Fibroblast of lung (primary cell): Measurements from ENCODE around the gene PPM1A. TPM values are rescaled to one million over a fixed set of nuclear protein-coding genes. Genes with fewer than 3 reads are reported as not detected.
A peak's percentile ranks its signal among the peaks of the same experiment; 100 is the strongest.
"Not testable (repeated sequence)": the region's sequence is repeated elsewhere in the genome, so short reads cannot be mapped to it uniquely, and the experiment has no call there.

Experiments
- DNase-seq, 2 donors: peaks; one replicate each; pipeline versions ENCODE4 v3.0.0 to v3.0.0-alpha.2; 2010; ENCODE audit warnings: low read depth in 2 of 2
- H2AFZ ChIP-seq: 2 replicates; pipeline ENCODE4 v1.5.1; 2012; ENCODE audit warnings: low read length, control low read depth, inconsistent platforms
- H3K27ac ChIP-seq: 2 replicates; pipeline ENCODE4 v1.5.1; 2011; ENCODE audit warnings: low read length, control low read depth; ENCODE audit not compliant: insufficient read depth
- H3K27me3 ChIP-seq: 2 replicates; pipeline ENCODE4 v1.5.1; 2011; ENCODE audit warnings: mild to moderate bottlenecking, low read length; ENCODE audit not compliant: control insufficient read depth, insufficient read depth
- H3K36me3 ChIP-seq: 2 replicates; pipeline ENCODE4 v1.5.1; 2011; ENCODE audit warnings: low read length; ENCODE audit not compliant: control insufficient read depth, insufficient read depth
- H3K4me1 ChIP-seq: 2 replicates; pipeline ENCODE4 v1.5.1; 2011; ENCODE audit warnings: low read length; ENCODE audit not compliant: control insufficient read depth, insufficient read depth; ENCODE audit errors: extremely low read depth
- H3K4me2 ChIP-seq: 2 replicates; pipeline ENCODE4 v1.5.1; 2011; ENCODE audit warnings: low read length, control low read depth; ENCODE audit not compliant: insufficient read depth; ENCODE audit errors: extremely low read depth
- H3K4me3 ChIP-seq, 4 experiments: fragments of 200-600 bp in 1 of 4; sonication (generic) in 1 of 4; replicated peaks in 1 of 4; 2 replicates each; pipeline ENCODE4 v1.5.1; 2011 to 2016; ENCODE audit warnings: low read length in 4 of 4, low read depth in 3 of 4, mild to moderate bottlenecking in 3 of 4, control low read depth in 2 of 4, inconsistent platforms in 1 of 4, mixed read lengths in 1 of 4; ENCODE audit not compliant: insufficient read depth in 1 of 4; ENCODE audit errors: control extremely low read depth in 1 of 4
- H3K79me2 ChIP-seq: 2 replicates; pipeline ENCODE4 v1.5.1; 2012; ENCODE audit warnings: mild to moderate bottlenecking, low read length, inconsistent platforms; ENCODE audit not compliant: control insufficient read depth, insufficient read depth
- H3K9ac ChIP-seq: 2 replicates; pipeline ENCODE4 v1.5.1; 2011; ENCODE audit warnings: mild to moderate bottlenecking, low read length, control low read depth; ENCODE audit not compliant: insufficient read depth
- H3K9me3 ChIP-seq: 2 replicates; pipeline ENCODE4 v1.5.1; 2012; ENCODE audit warnings: low read depth, low read length; ENCODE audit not compliant: control insufficient read depth, insufficient read depth
- H4K20me1 ChIP-seq: 2 replicates; pipeline ENCODE4 v1.5.1; 2011; ENCODE audit warnings: low read length; ENCODE audit not compliant: control insufficient read depth, insufficient read depth; ENCODE audit errors: extremely low read depth
- CTCF ChIP-seq, 2 donors: IDR thresholded peaks in 1 of 2; conservative IDR thresholded peaks in 1 of 2; 1 replicate in 1 of 2; 2 replicates in 1 of 2; pipeline ENCODE4 v1.5.1; 2011 to 2012; ENCODE audit warnings: low read length in 2 of 2, control low read depth in 1 of 2, inconsistent platforms in 1 of 2, low read depth in 1 of 2, mild to moderate bottlenecking in 1 of 2
- EZH2 ChIP-seq: IDR thresholded peaks from 2 replicates; pipeline ENCODE4 v1.5.1; 2012; ENCODE audit warnings: low read length, control low read depth, mild to moderate bottlenecking; ENCODE audit errors: missing control alignments
- polyA plus RNA-seq, 2 donors: library from polyadenylated mRNA; depleted of rRNA in 1 of 2; stranded (reverse) in 1 of 2; unstranded in 1 of 2; fragments of >200 nt; gene quantifications; 2 replicates each; pipeline ENCODE4 v1.2.1, GENCODE V29; 2011 to 2012; ENCODE audit warnings: missing spikeins in 1 of 2
- total RNA-seq: library from RNA; depleted of rRNA; stranded (reverse); fragments of >200 nt; gene quantifications from 2 replicates; pipeline ENCODE4 v1.2.1, GENCODE V29; 2014

The PPM1A gene
- total and polyA plus RNA-seq, 2 donors (not counting 1 experiment from before 2014, with no cell fraction given): 25.9 to 51.3 TPM

GRCh38 chr14:60315196-60315990 is 66.4 kb downstream of the PPM1A start:
- no peak overlapping the region for H3K4me3 ChIP-seq
- no peak overlapping the region for H3K4me2 ChIP-seq
- H3K27me3 ChIP-seq: peaks cover 7% of the 10 kb centered on the region
- no peak overlapping the region for H3K27ac ChIP-seq
- H3K9me3 ChIP-seq: no peaks in the 10 kb centered on the region
- H2AFZ ChIP-seq: no peak overlapping the region
- no peak for TF ChIP-seq CTCF (conservative IDR thresholded peaks at IDR 0.05 in 1 of 2, IDR thresholded peaks at IDR 0.05 in 1 of 2; ENCODE audit: low read depth in 1 of 2, low read length in 2 of 2)
- peak; percentile 44 for TF ChIP-seq EZH2
- no peaks in the 10 kb centered on the region for H4K20me1 ChIP-seq
- H3K9ac ChIP-seq: no peak overlapping the region
- H3K36me3 ChIP-seq: no peaks in the 10 kb centered on the region
- DNase-seq: no peak
- no peaks in the 10 kb centered on the region for H3K79me2 ChIP-seq
- no peaks in the 10 kb centered on the region for H3K4me1 ChIP-seq

GRCh38 chr14:60317609-60318008 is 68.6 kb downstream of the PPM1A start:
- no peak overlapping the region for H2AFZ ChIP-seq
- H3K79me2 ChIP-seq: no peaks in the 10 kb centered on the region
- H3K4me2 ChIP-seq: no peak overlapping the region
- no peak overlapping the region for H3K9ac ChIP-seq
- no peak overlapping the region for H3K27ac ChIP-seq
- no peaks in the 10 kb centered on the region for H3K36me3 ChIP-seq
- H4K20me1 ChIP-seq: no peaks in the 10 kb centered on the region
- H3K4me1 ChIP-seq: no peaks in the 10 kb centered on the region
- no peaks in the 10 kb centered on the region for H3K9me3 ChIP-seq
- TF ChIP-seq CTCF (conservative IDR thresholded peaks at IDR 0.05 in 1 of 2, IDR thresholded peaks at IDR 0.05 in 1 of 2; ENCODE audit: low read depth in 1 of 2, low read length in 2 of 2) (no peak), EZH2 (no peak)
- H3K4me3 ChIP-seq: no peak overlapping the region
- H3K27me3 ChIP-seq: peaks cover 7% of the 10 kb centered on the region
- DNase-seq: no peak

- not testable (repeated sequence) for H3K4me2 ChIP-seq, H4K20me1 ChIP-seq, H3K36me3 ChIP-seq, H3K27ac ChIP-seq, H3K9me3 ChIP-seq, H3K27me3 ChIP-seq, H2AFZ ChIP-seq, H3K4me3 ChIP-seq, H3K79me2 ChIP-seq, DNase-seq, H3K4me1 ChIP-seq, H3K9ac ChIP-seq
Measured at GRCh38 chr14:60320860-60321259, 71.8 kb downstream of the PPM1A start.
